Activated CD4-positive, alpha-beta memory T cell treated with anti-CD3 and anti-CD28 coated beads for 36 hours (primary cell): ENCODE results near the gene NCKAP5. TPM values are rescaled to one million over a fixed set of nuclear protein-coding genes. Genes with fewer than 3 reads are reported as not detected.

Experiments used
- CTCF ChIA-PET: fragments of 350-600 bp; sonication (Branson Sonifier 250); formaldehyde crosslinking; loops from one replicate; lab custom pipeline; 2021; ENCODE audit warnings: antibody characterized with exemption, inconsistent platforms; lab: Charles Lee
- POLR2A ChIA-PET: fragments of 350-600 bp; sonication (Branson Sonifier 250); formaldehyde crosslinking; loops from one replicate; lab custom pipeline; 2021; ENCODE audit warnings: antibody characterized with exemption; lab: Charles Lee
- DNase-seq: peaks from one replicate; pipeline ENCODE4 v3.0.0-alpha.2; 2020
- H3K27ac Mint-ChIP-seq: one replicate; pipeline ENCODE4 v1.8.0; 2021; ENCODE audit warnings: mixed read lengths
- H3K27me3 Mint-ChIP-seq: one replicate; pipeline ENCODE4 v1.8.0; 2021; ENCODE audit warnings: mixed read lengths
- H3K36me3 Mint-ChIP-seq: one replicate; pipeline ENCODE4 v1.8.0; 2021; ENCODE audit warnings: mixed read lengths
- H3K4me1 Mint-ChIP-seq: one replicate; pipeline ENCODE4 v1.8.0; 2021; ENCODE audit warnings: low read depth, mixed read lengths
- H3K4me3 Mint-ChIP-seq: one replicate; pipeline ENCODE4 v1.8.0; 2021; ENCODE audit warnings: mild to moderate bottlenecking, mixed read lengths
- H3K9me3 Mint-ChIP-seq: one replicate; pipeline ENCODE4 v1.8.0; 2021; ENCODE audit warnings: mixed read lengths
- intact Hi-C: fragments of 100-400 bp; cut with micrococcal nuclease; formaldehyde crosslinking; loops from one replicate; pipeline ENCODE4 v1.15.1; 2023
- total RNA-seq, 2 experiments: library from RNA; stranded (reverse); gene quantifications; one replicate each; pipeline ENCODE4 v1.2.3, GENCODE V29; 2021

NCKAP5 gene
- total RNA-seq, 2 experiments from 2014 or later: not detected

GRCh38 chr2:133498662-133499585 is 69.3 kb downstream of the NCKAP5 start:
- H3K27ac Mint-ChIP-seq: no peak overlapping the region
- ChIA-PET POLR2A (no interaction called here), CTCF (no interaction called here)
- no peaks in the 10 kb centered on the region for H3K9me3 Mint-ChIP-seq
- no peaks in the 10 kb centered on the region for H3K36me3 Mint-ChIP-seq
- no peak for DNase-seq
- H3K4me3 Mint-ChIP-seq: no peak overlapping the region
- H3K4me1 Mint-ChIP-seq: no peaks in the 10 kb centered on the region
- H3K27me3 Mint-ChIP-seq: peaks cover 1% of the 10 kb centered on the region
- intact Hi-C loops: no loop called here

GRCh38 chr2:133497951-133498565 is 70.2 kb downstream of the NCKAP5 start:
- DNase-seq: no peak
- Mint-ChIP-seq H3K9me3 (no peaks in the 10 kb centered on the region), H3K36me3 (no peaks in the 10 kb centered on the region), H3K27me3 (peaks cover 1% of the 10 kb centered on the region), H3K4me1 (no peaks in the 10 kb centered on the region), H3K27ac (no peak overlapping the region), H3K4me3 (no peak overlapping the region)
- CTCF ChIA-PET: no interaction called here
- POLR2A ChIA-PET: no interaction called here
- intact Hi-C loops: no loop called here

- CTCF ChIA-PET: no interaction called here
- POLR2A ChIA-PET: no interaction called here
- Mint-ChIP-seq H3K9me3 (no peaks in the 10 kb centered on the region), H3K4me1 (no peaks in the 10 kb centered on the region), H3K36me3 (no peaks in the 10 kb centered on the region), H3K4me3 (no peak overlapping the region), H3K27me3 (peaks cover 1% of the 10 kb centered on the region), H3K27ac (no peak overlapping the region)
- no peak for DNase-seq
- intact Hi-C loops: no loop called here
These were observed 70.9 kb downstream of the NCKAP5 start for GRCh38 chr2:133497270-133497893.

- no peaks in the 10 kb centered on the region for H3K4me1 Mint-ChIP-seq
- H3K4me3 Mint-ChIP-seq: no peak overlapping the region
- intact Hi-C loops: no loop called here
- H3K27ac Mint-ChIP-seq: no peak overlapping the region
- no peaks in the 10 kb centered on the region for H3K36me3 Mint-ChIP-seq
- POLR2A ChIA-PET: no interaction called here
- H3K27me3 Mint-ChIP-seq: peaks cover 1% of the 10 kb centered on the region
- CTCF ChIA-PET: no interaction called here
- no peak for DNase-seq
- H3K9me3 Mint-ChIP-seq: no peaks in the 10 kb centered on the region
These were observed 71.6 kb downstream of the NCKAP5 start for GRCh38 chr2:133496501-133497269.

GRCh38 chr2:133495226-133495625 is 73.0 kb downstream of the NCKAP5 start:
- DNase-seq: no peak
- Mint-ChIP-seq H3K4me3 (no peak overlapping the region), H3K27ac (no peak overlapping the region), H3K9me3 (no peaks in the 10 kb centered on the region), H3K36me3 (no peaks in the 10 kb centered on the region), H3K27me3 (peaks cover 1% of the 10 kb centered on the region), H3K4me1 (no peaks in the 10 kb centered on the region)
- ChIA-PET CTCF (no interaction called here), POLR2A (no interaction called here)
- intact Hi-C loops: no loop called here

- POLR2A ChIA-PET: no interaction called here
- intact Hi-C loops: no loop called here
- DNase-seq: no peak
- no peak overlapping the region for H3K4me3 Mint-ChIP-seq
- no peaks in the 10 kb centered on the region for H3K36me3 Mint-ChIP-seq
- H3K9me3 Mint-ChIP-seq: no peaks in the 10 kb centered on the region
- no peaks in the 10 kb centered on the region for H3K4me1 Mint-ChIP-seq
- no peaks in the 10 kb centered on the region for H3K27me3 Mint-ChIP-seq
- H3K27ac Mint-ChIP-seq: no peak overlapping the region
- CTCF ChIA-PET: no interaction called here
These were observed 75.4 kb downstream of the NCKAP5 start for GRCh38 chr2:133492719-133493380.

- Mint-ChIP-seq H3K4me1 (no peaks in the 10 kb centered on the region), H3K27me3 (no peaks in the 10 kb centered on the region), H3K4me3 (no peak overlapping the region), H3K36me3 (no peaks in the 10 kb centered on the region), H3K9me3 (peaks cover 3% of the 10 kb centered on the region), H3K27ac (no peak overlapping the region)
- intact Hi-C loops: no loop called here
- DNase-seq: no peak
- CTCF ChIA-PET: no interaction called here
- POLR2A ChIA-PET: no interaction called here
These were observed 77.8 kb downstream of the NCKAP5 start for GRCh38 chr2:133490411-133490980.

- peaks cover 3% of the 10 kb centered on the region for H3K9me3 Mint-ChIP-seq
- no peak overlapping the region for H3K27ac Mint-ChIP-seq
- CTCF ChIA-PET: no interaction called here
- no peak overlapping the region for H3K4me3 Mint-ChIP-seq
- DNase-seq: no peak
- H3K36me3 Mint-ChIP-seq: no peaks in the 10 kb centered on the region
- H3K4me1 Mint-ChIP-seq: no peaks in the 10 kb centered on the region
- H3K27me3 Mint-ChIP-seq: no peaks in the 10 kb centered on the region
- POLR2A ChIA-PET: no interaction called here
- intact Hi-C loops: no loop called here
These were observed 78.4 kb downstream of the NCKAP5 start for GRCh38 chr2:133489641-133490410.

- Mint-ChIP-seq H3K9me3 (peaks cover 3% of the 10 kb centered on the region), H3K27ac (no peak overlapping the region), H3K27me3 (no peaks in the 10 kb centered on the region), H3K36me3 (no peaks in the 10 kb centered on the region), H3K4me1 (no peaks in the 10 kb centered on the region), H3K4me3 (no peak overlapping the region)
- no peak for DNase-seq
- intact Hi-C loops: no loop called here
- ChIA-PET POLR2A (no interaction called here), CTCF (no interaction called here)
These were observed 79.1 kb downstream of the NCKAP5 start for GRCh38 chr2:133489146-133489545.

- Mint-ChIP-seq H3K4me3 (no peak overlapping the region), H3K4me1 (no peaks in the 10 kb centered on the region), H3K27me3 (no peaks in the 10 kb centered on the region), H3K36me3 (no peaks in the 10 kb centered on the region), H3K27ac (no peak overlapping the region), H3K9me3 (peaks cover 3% of the 10 kb centered on the region)
- intact Hi-C loops: no loop called here
- CTCF ChIA-PET: no interaction called here
- POLR2A ChIA-PET: no interaction called here
- DNase-seq: no peak
These were observed 81.5 kb downstream of the NCKAP5 start for GRCh38 chr2:133486771-133487191.

- ChIA-PET POLR2A (no interaction called here), CTCF (no interaction called here)
- Mint-ChIP-seq H3K36me3 (no peaks in the 10 kb centered on the region), H3K4me3 (no peak overlapping the region), H3K4me1 (no peaks in the 10 kb centered on the region), H3K9me3 (peaks cover 3% of the 10 kb centered on the region), H3K27ac (no peak overlapping the region), H3K27me3 (no peaks in the 10 kb centered on the region)
- no peak for DNase-seq
- intact Hi-C loops: no loop called here
These were observed 82.4 kb downstream of the NCKAP5 start for GRCh38 chr2:133485868-133486267.
